Heart right ventricle (tissue), 16 donors: ENCODE results near the gene KCTD15. TPM values are rescaled to one million over a fixed set of nuclear protein-coding genes. Genes with fewer than 3 reads are reported as not detected.

Source experiments
- ATAC-seq, 8 donors: fragments of 200-7000 bp; cut with Tn5 transposase; one replicate each; pipeline ENCODE4 v1.9.1; 2020; ENCODE audit warnings: mild to moderate bottlenecking in 8 of 8, moderate library complexity in 8 of 8, moderate number of reproducible peaks in 1 of 8
- DNase-seq, 2 donors: peaks; one replicate each; pipeline ENCODE4 v3.0.0-alpha.2; 2020
- H3K27ac ChIP-seq, 10 donors: fragments of 200-600 bp; sonication (generic) in 2 of 10; one replicate each; pipeline versions ENCODE4 v1.5.0 to v1.8.0; 2020 to 2022; ENCODE audit warnings: mild to moderate bottlenecking in 3 of 10
- H3K27me3 ChIP-seq, 7 donors: fragments of 200-600 bp; one replicate each; pipeline ENCODE4 v1.8.0; 2021 to 2022; ENCODE audit warnings: mild to moderate bottlenecking in 2 of 7
- H3K36me3 ChIP-seq, 9 donors: fragments of 200-600 bp; sonication (generic) in 1 of 9; one replicate each; pipeline versions ENCODE4 v1.5.0 to v1.8.0; 2020 to 2022; ENCODE audit warnings: mild to moderate bottlenecking in 2 of 9
- H3K4me1 ChIP-seq, 9 donors: fragments of 200-600 bp; sonication (generic) in 1 of 9; one replicate each; pipeline versions ENCODE4 v1.5.0 to v1.8.0; 2020 to 2022; ENCODE audit warnings: mild to moderate bottlenecking in 4 of 9
- H3K4me3 ChIP-seq, 10 donors: fragments of 200-600 bp; sonication (generic) in 2 of 10; one replicate each; pipeline versions ENCODE4 v1.5.0 to v1.8.0; 2020 to 2022; ENCODE audit warnings: mild to moderate bottlenecking in 7 of 10, moderate library complexity in 2 of 10
- H3K9me3 ChIP-seq, 11 donors: fragments of 200-600 bp in 10 of 11; sonication (generic) in 2 of 11; one replicate each; pipeline versions ENCODE4 v1.5.0 to v1.8.0; 2013 to 2022; ENCODE audit warnings: mild to moderate bottlenecking in 2 of 11, control low read depth in 1 of 11, moderate library complexity in 1 of 11
- WGBS, 2 donors: extraction: QIAGEN DNeasy Blood & Tissue Kit; methylation state at CpG; one replicate each; pipeline ENCODE4 v1.1.7; 2013; ENCODE audit warnings: inconsistent platforms in 1 of 2; 5-methylcytosine and 5-hydroxymethylcytosine counted together
- intact Hi-C, 10 donors: fragments of 100-400 bp; cut with DNase I; formaldehyde crosslinking; loops; one replicate each; pipeline versions ENCODE4 v1.11.1 to v1.14.2; 2022
- polyA plus RNA-seq, 2 donors: library from polyadenylated mRNA; stranded (reverse); fragments of 200-250 nt; gene quantifications; one replicate each; pipeline ENCODE4 v1.2.3, GENCODE V29; 2013
- total RNA-seq, 10 donors: library from RNA; stranded (reverse); fragmentation: NEBNext Ultra II Directional in 3 of 10; extraction: Animal tissue kit (Norgen Biotek cat#: 25700) in 3 of 10; gene quantifications; one replicate each; pipeline versions ENCODE4 v1.2.1 to v1.2.4, GENCODE V29; 2021 to 2023
- TF ChIP-seq, protein P1 (sequence below), 9 donors: fragments of 200-600 bp; sonication (generic) in 2 of 9; IDR thresholded peaks; one replicate each; pipeline versions ENCODE4 v1.5.0 to v1.8.0; 2021 to 2022; ENCODE audit warnings: antibody characterized with exemption in 9 of 9, mild to moderate bottlenecking in 5 of 9, moderate library complexity in 1 of 9
- donor health status: Arrhythmogenic right ventricular cardiomyopathy.
- donor health status: ischemic (EF 13 %, LVEDD 7.1; RV severe dilation, severe dysfunction).
- donor health status: healthy with polysubstance abuse.
- donor health status: DM: no; HTN: yes; CAD: no.
- donor health status: DM: no; HTN: no; CAD: no.
- donor health status: ischemic (EF 25% LVEDD 6.9; RV normal size, moderate dysfunction).
- donor health status: ischemic (EF 25% LVEDD 5.7; RV mildly dilated, moderate dysfunction).
- donor health status: healthy.
- donor health status: DM: yes; HTN: yes; CAD: no.
- donor health status: Ischemic cardiomyopathy.
- donor health status: ischemic (EF 35%, LVEDD 5.7; RV mildly dilated, moderate dysfunction).
- donor health status: nonischemic (EF 11% LVEDD 7.7; RV severe dilation, severe dysfunction).
- donor health status: DM: yes; HTN: yes; CAD: no.
- donor health status: PGD.
- donor health status: ischemic (EF 29% LVEDD 5.4; RV normal size, mild dysfunction).
- donor health status: nonischemic (EF 23%, LVEDD 6.1; RV moderate dilation, normal function).

The KCTD15 gene
- total and polyA plus RNA-seq, 12 donors = 3.5 to 22.5 (median 7.5) TPM

DNA sequence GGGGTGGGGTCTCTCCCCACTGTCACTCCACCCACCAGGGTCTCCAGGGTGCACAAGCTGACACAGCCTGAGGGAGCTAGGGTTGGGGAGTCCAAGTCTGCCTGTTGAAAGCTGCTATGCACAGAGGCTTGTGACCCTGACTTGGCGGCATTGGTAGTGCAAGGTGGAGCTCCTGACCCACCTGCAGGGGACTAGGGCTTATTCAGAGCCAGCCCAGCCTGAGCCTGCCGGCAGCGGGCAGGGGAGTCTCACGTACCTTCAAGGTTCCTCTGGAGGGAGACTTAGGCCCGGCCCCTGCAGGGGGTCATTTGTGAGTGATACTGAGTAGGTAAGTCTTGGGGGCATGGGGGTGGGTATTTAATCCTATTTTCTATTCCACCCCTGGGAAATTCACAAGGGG, 4.7 kb downstream of the KCTD15 start:
- intact Hi-C loops = no loop called here
- DNase-seq (no peak), ATAC-seq (no peak)
- H3K4me3 ChIP-seq = no peak overlapping the region
- TF ChIP-seq, protein P1, sequence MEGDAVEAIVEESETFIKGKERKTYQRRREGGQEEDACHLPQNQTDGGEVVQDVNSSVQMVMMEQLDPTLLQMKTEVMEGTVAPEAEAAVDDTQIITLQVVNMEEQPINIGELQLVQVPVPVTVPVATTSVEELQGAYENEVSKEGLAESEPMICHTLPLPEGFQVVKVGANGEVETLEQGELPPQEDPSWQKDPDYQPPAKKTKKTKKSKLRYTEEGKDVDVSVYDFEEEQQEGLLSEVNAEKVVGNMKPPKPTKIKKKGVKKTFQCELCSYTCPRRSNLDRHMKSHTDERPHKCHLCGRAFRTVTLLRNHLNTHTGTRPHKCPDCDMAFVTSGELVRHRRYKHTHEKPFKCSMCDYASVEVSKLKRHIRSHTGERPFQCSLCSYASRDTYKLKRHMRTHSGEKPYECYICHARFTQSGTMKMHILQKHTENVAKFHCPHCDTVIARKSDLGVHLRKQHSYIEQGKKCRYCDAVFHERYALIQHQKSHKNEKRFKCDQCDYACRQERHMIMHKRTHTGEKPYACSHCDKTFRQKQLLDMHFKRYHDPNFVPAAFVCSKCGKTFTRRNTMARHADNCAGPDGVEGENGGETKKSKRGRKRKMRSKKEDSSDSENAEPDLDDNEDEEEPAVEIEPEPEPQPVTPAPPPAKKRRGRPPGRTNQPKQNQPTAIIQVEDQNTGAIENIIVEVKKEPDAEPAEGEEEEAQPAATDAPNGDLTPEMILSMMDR (IDR thresholded peaks at IDR 0.05) = no peak
- peaks cover 0 to 56% (median 14%) of the 10 kb centered on the region in 9 donors for H3K4me1 ChIP-seq
- H3K27me3 ChIP-seq = peaks cover 0 to 14% (median 0%) of the 10 kb centered on the region in 7 donors
- WGBS, 2 donors = 93 to 95% methylated on average over 5 of the region's 5 CpGs
- no peak overlapping the region for H3K27ac ChIP-seq
- H3K36me3 ChIP-seq = peaks cover 0 to 65% (median 12%) of the 10 kb centered on the region in 9 donors
- no peaks in the 10 kb centered on the region for H3K9me3 ChIP-seq

DNA sequence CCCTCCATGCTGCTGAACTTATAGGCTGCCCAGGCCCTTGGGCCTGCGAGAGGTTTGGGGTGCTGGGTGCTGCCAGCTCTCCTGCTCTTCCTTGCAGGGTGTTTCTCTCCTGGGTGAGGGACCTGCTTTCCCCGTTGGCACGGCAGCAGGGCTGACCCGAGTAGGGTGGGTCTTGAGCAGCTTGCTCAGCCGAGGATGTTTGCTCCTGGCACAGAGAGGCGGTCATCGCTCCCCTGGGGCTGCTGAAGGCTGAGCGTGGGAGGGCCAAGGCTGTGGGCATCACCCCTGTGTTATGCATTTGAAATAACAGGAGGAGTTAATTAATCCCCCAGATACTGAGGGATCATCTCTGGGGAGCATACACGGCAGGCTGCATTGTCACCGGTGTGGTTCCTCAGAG, 5.3 kb downstream of the KCTD15 start:
- Histone ChIP-seq H3K9me3 (no peaks in the 10 kb centered on the region), H3K36me3 (peaks cover 0 to 70% (median 12%) of the 10 kb centered on the region in 9 donors), H3K27me3 (peaks cover 0 to 12% (median 0%) of the 10 kb centered on the region in 7 donors), H3K27ac (no peak overlapping the region), H3K4me3 (no peak overlapping the region), H3K4me1 (peaks cover 0 to 57% (median 14%) of the 10 kb centered on the region in 9 donors)
- 74 to 81% methylated on average over 10 of the region's 10 CpGs for WGBS, 2 donors
- no peak for DNase-seq
- no peak for ATAC-seq
- intact Hi-C loops = no loop called here
- TF ChIP-seq, protein P1 (IDR thresholded peaks at IDR 0.05) = no peak

DNA sequence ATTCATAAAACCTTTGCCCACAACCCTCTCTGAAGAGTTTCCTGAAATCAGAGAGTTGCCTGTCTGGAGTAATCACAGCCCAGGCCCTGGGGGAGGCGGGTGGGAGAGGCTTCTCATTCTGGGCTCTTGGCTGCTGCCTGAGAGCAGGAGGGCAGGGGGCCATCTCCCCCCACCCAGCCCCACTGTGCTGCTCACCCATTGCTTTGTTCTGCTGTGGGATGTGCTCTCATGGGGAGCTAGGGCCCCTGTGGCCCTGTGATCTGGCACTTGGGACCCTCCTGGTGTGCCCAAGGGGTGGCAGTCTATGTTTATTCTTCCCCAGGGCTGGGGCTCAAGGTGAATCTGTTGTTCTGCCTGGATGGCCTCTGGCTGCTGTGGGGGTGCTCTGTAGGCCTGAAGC, 6.1 kb downstream of the KCTD15 start:
- intact Hi-C loops = no loop called here
- no peak overlapping the region for H3K4me3 ChIP-seq
- TF ChIP-seq, protein P1 (IDR thresholded peaks at IDR 0.05) = no peak
- H3K9me3 ChIP-seq = no peaks in the 10 kb centered on the region
- peaks cover 0 to 57% (median 12%) of the 10 kb centered on the region in 9 donors for H3K4me1 ChIP-seq
- peaks cover 0 to 6% (median 0%) of the 10 kb centered on the region in 7 donors for H3K27me3 ChIP-seq
- DNase-seq = no peak
- H3K27ac ChIP-seq = peak overlapping the region in 1 of 10 donors; percentile 1
- H3K36me3 ChIP-seq = peaks cover 0 to 78% (median 12%) of the 10 kb centered on the region in 9 donors
- 94 to 100% methylated on average over 1 of the region's 1 CpG for WGBS, 2 donors
- ATAC-seq = no peak

DNA sequence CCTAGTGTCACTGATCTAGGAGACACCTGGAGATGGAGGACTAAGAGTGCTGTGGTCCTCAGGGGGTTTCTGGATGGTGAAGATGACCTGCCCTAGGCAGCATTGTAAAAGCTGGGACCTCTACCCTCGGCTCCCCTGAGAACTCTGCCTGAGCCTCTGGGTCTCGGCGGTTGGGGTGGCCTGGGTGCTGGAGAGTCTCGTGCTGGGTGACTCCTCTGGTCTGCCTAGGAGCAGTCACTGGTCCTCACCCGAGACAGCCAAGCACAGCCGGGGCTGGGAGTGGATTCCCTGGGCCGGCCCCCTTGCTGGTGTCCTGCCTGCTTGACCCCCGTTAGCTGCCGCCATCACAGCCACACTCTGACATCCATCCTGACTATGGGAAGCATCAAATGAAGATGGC, 6.7 kb downstream of the KCTD15 start:
- H3K36me3 ChIP-seq = peaks cover 0 to 84% (median 12%) of the 10 kb centered on the region in 9 donors
- no peak overlapping the region for H3K4me3 ChIP-seq
- no peaks in the 10 kb centered on the region for H3K9me3 ChIP-seq
- TF ChIP-seq, protein P1 (IDR thresholded peaks at IDR 0.05) = no peak
- peak overlapping the region in 1 of 10 donors; percentile 1 for H3K27ac ChIP-seq
- WGBS, 2 donors = 87 to 93% methylated on average over 9 of the region's 9 CpGs
- intact Hi-C loops = no loop called here
- H3K27me3 ChIP-seq = peaks cover 0 to under 1% (median 0%) of the 10 kb centered on the region in 7 donors
- H3K4me1 ChIP-seq = peaks cover 0 to 52% (median 12%) of the 10 kb centered on the region in 9 donors
- ATAC-seq (no peak), DNase-seq (no peak)
